ENCODE results near the gene MAP1LC3A.

Gene MAP1LC3A

GRCh38 chr20:34531608-34532265 is 26.8 kb upstream of the MAP1LC3A start:
- no peak for DNase-seq (ENCODE audit: extremely low read depth, low read depth)
- no peak for TF ChIP-seq CTCF (IDR thresholded peaks at IDR 0.05; ENCODE audit: low read depth, low read length)

GRCh38 chr20:34532320-34532719 is 26.2 kb upstream of the MAP1LC3A start:
- no peak for DNase-seq (ENCODE audit: extremely low read depth, low read depth)
- no peak for TF ChIP-seq CTCF (IDR thresholded peaks at IDR 0.05; ENCODE audit: low read depth, low read length)

GRCh38 chr20:34532756-34533155 is 25.8 kb upstream of the MAP1LC3A start:
- no peak for TF ChIP-seq CTCF (IDR thresholded peaks at IDR 0.05; ENCODE audit: low read depth, low read length)

GRCh38 chr20:34534391-34535165 is 23.9 kb upstream of the MAP1LC3A start:
- TF ChIP-seq CTCF (IDR thresholded peaks at IDR 0.05; ENCODE audit: low read depth, low read length): no peak

More at GRCh38 chr20:34532756-34533155, 25.8 kb upstream of the MAP1LC3A start:
- no peak for DNase-seq (ENCODE audit: extremely low read depth, low read depth)

GRCh38 chr20:34535301-34535840 is 23.1 kb upstream of the MAP1LC3A start:
- no peak for DNase-seq (ENCODE audit: extremely low read depth, low read depth)
- TF ChIP-seq CTCF (IDR thresholded peaks at IDR 0.05; ENCODE audit: low read depth, low read length): no peak

More at GRCh38 chr20:34534391-34535165, 23.9 kb upstream of the MAP1LC3A start:
- no peak for DNase-seq (ENCODE audit: extremely low read depth, low read depth)

GRCh38 chr20:34535857-34536256 is 22.7 kb upstream of the MAP1LC3A start:
- TF ChIP-seq CTCF (IDR thresholded peaks at IDR 0.05; ENCODE audit: low read depth, low read length): no peak

More at GRCh38 chr20:34535857-34536256, 22.7 kb upstream of the MAP1LC3A start:
- DNase-seq (ENCODE audit: extremely low read depth, low read depth): no peak

Measured in AG09319 (cell line).